GM12878 (cell line): Measurements from ENCODE around the gene MSH4. TPM values are rescaled to one million over a fixed set of nuclear protein-coding genes. Genes with fewer than 3 reads are reported as not detected.

Experiments
- ATAC-seq: fragments of 200-7000 bp; cut with Tn5 transposase; 3 replicates; pipeline ENCODE4 v1.9.1; 2020; ENCODE audit warnings: mild to moderate bottlenecking, moderate library complexity
- BruUV-seq: library from RNA; stranded (reverse); fragments of 400-500 nt; replicated peaks from 2 replicates; lab custom pipeline; 2021; lab: Mats Ljungman, UMichigan
- CTCF ChIA-PET: fragments of 300-600 bp; sonication (Branson Sonifier 250); formaldehyde crosslinking; extraction: SDS; loops from one replicate; lab custom pipeline; 2021; ENCODE audit warnings: inconsistent platforms; lab: Yijun Ruan, JAX
- POLR2A ChIA-PET: fragments of 350-600 bp; formaldehyde crosslinking; extraction: SDS; loops from one replicate; lab custom pipeline; 2021; ENCODE audit warnings: inconsistent platforms; lab: Charles Lee
- RAD21 ChIA-PET: fragments of 300-600 bp; sonication (Branson Sonifier 250); formaldehyde crosslinking; loops from one replicate; lab custom pipeline; 2023; ENCODE audit warnings: antibody characterized with exemption; ENCODE audit not compliant: unreplicated experiment; lab: Charles Lee
- SMC1A ChIA-PET: fragments of 300-600 bp; sonication (Branson Sonifier 250); formaldehyde crosslinking; loops from one replicate; lab custom pipeline; 2023; ENCODE audit not compliant: unreplicated experiment, uncharacterized antibody; lab: Charles Lee
- DNase-seq: peaks from one replicate; pipeline ENCODE4 v3.0.0-alpha.2; 2011; ENCODE audit warnings: low read depth, low spot score
- FAIRE-seq: peaks from 3 replicates; lab custom pipeline; 2011; peaks lifted over from hg19 to GRCh38; lab: Jason Lieb, UNC
- H2AFZ ChIP-seq: 2 replicates; pipeline ENCODE4 v1.6.0; 2011; ENCODE audit warnings: low read depth, low read length, control low read depth; ENCODE audit not compliant: control insufficient read depth
- H3K27ac ChIP-seq: 2 replicates; pipeline ENCODE4 v1.5.1; 2011; ENCODE audit warnings: control low read depth; ENCODE audit not compliant: control insufficient read depth, insufficient read depth
- H3K27me3 ChIP-seq, 2 experiments: replicated peaks in 1 of 2; 2 replicates each; pipeline versions ENCODE4 v1.6.0 to v1.6.1; 2011; ENCODE audit warnings: low read length in 1 of 2; ENCODE audit not compliant: control insufficient read depth in 2 of 2, insufficient read depth in 2 of 2
- H3K36me3 ChIP-seq, 2 experiments: 2 replicates each; pipeline ENCODE4 v1.5.1; 2011; ENCODE audit warnings: low read length in 1 of 2; ENCODE audit not compliant: control insufficient read depth in 2 of 2, insufficient read depth in 2 of 2
- H3K4me1 ChIP-seq: 2 replicates; pipeline ENCODE4 v1.6.1; 2011; ENCODE audit warnings: mild to moderate bottlenecking, low read length, moderate library complexity, mixed read lengths; ENCODE audit not compliant: control insufficient read depth, insufficient read depth
- H3K4me2 ChIP-seq: 2 replicates; pipeline ENCODE4 v1.6.0; 2011; ENCODE audit warnings: control low read depth; ENCODE audit not compliant: control insufficient read depth, insufficient read depth
- H3K4me3 ChIP-seq: fragments of 200-600 bp; sonication (generic); 2 replicates; pipeline ENCODE4 v1.5.1; 2016
- H3K79me2 ChIP-seq: 2 replicates; pipeline ENCODE4 v1.6.0; 2011; ENCODE audit warnings: low read length; ENCODE audit not compliant: control insufficient read depth, insufficient read depth
- H3K9ac ChIP-seq: 2 replicates; pipeline ENCODE4 v1.8.0; 2011; ENCODE audit warnings: low read length, control low read depth, mixed read lengths; ENCODE audit not compliant: control insufficient read depth, insufficient read depth
- H3K9me3 ChIP-seq: replicated peaks from 3 replicates; pipeline ENCODE4 v1.5.1; 2011; ENCODE audit warnings: mild to moderate bottlenecking, low read length; ENCODE audit not compliant: control insufficient read depth, insufficient read depth
- H4K20me1 ChIP-seq: 2 replicates; pipeline ENCODE4 v1.6.0; 2011; ENCODE audit not compliant: control insufficient read depth, insufficient read depth
- CHD2 ChIP-seq: IDR thresholded peaks from 2 replicates; pipeline ENCODE4 v1.6.1; 2011; ENCODE audit warnings: low read depth, low read length, improper control_type of control experiment, borderline replicate concordance
- GABPA ChIP-seq: IDR thresholded peaks from 2 replicates; pipeline ENCODE4 v1.6.1; 2014; ENCODE audit warnings: antibody characterized with exemption, low read depth, mild to moderate bottlenecking, inconsistent platforms
- HDGF ChIP-seq: fragments of 450-650 bp; IDR thresholded peaks from 2 replicates; pipeline ENCODE4 v1.6.1; 2016; ENCODE audit warnings: antibody characterized with exemption
- KDM1A ChIP-seq: fragments of 200-600 bp; sonication (generic); IDR thresholded peaks from 2 replicates; pipeline ENCODE4 v1.6.1; 2016; ENCODE audit warnings: borderline replicate concordance
- LARP7 ChIP-seq: fragments of 450-650 bp; IDR thresholded peaks from 2 replicates; pipeline ENCODE4 v1.6.1; 2017; ENCODE audit warnings: mild to moderate bottlenecking
- POLR2A ChIP-seq: IDR thresholded peaks from 2 replicates; pipeline ENCODE4 v1.6.1; 2011; ENCODE audit warnings: low read depth, mild to moderate bottlenecking, low read length
- RFX5 ChIP-seq: IDR thresholded peaks from 2 replicates; pipeline ENCODE4 v1.6.1; 2011; ENCODE audit warnings: low read depth, low read length, improper control_type of control experiment
- WGBS: methylation state at CpG from one replicate; pipeline ENCODE4 v1.1.6; 2016; ENCODE audit warnings: low lambda C conversion rate; ENCODE audit not compliant: insufficient replicate concordance, insufficient coverage; ENCODE audit errors: missing lambda C conversion rate; 5-methylcytosine and 5-hydroxymethylcytosine counted together
- in situ Hi-C: fragments of 300-500 bp; cut with MboI; formaldehyde crosslinking; loops from 9 replicates; pipeline ENCODE4 v1.14.3; 2018; ENCODE audit warnings: mixed read lengths
- intact Hi-C: fragments of 100-400 bp; cut with micrococcal nuclease; formaldehyde crosslinking; loops from one replicate; pipeline ENCODE4 v1.14.2; 2022; ENCODE audit not compliant: unreplicated experiment
- polyA plus RNA-seq, 11 experiments: library from polyadenylated mRNA; depleted of rRNA in 4 of 11; unstranded in 6 of 11; stranded (reverse) in 5 of 11; fragments of >200 nt; fragmentation: Nextera tagmentation in 4 of 11; fragmentation: Illumina TruSeq in 1 of 11; extraction: Ambion mirVana in 4 of 11; extraction: Trizol in 1 of 11; gene quantifications; 1 replicate in 1 of 11; 2 replicates in 10 of 11; pipeline versions ENCODE4 v1.2.1 to v1.2.3, GENCODE V29; 2011 to 2016; ENCODE audit warnings: inconsistent platforms in 2 of 11, missing spikeins in 2 of 11, low read depth in 1 of 11
- total RNA-seq, 4 experiments: library from RNA; depleted of rRNA in 3 of 4; stranded (reverse); fragments of >200 nt in 3 of 4; fragmentation: Illumina TruSeq in 1 of 4; extraction: Trizol in 1 of 4; gene quantifications; 2 replicates each; pipeline versions ENCODE4 v1.2.1 to v1.2.3, GENCODE V29; 2013 to 2021
- TF ChIP-seq, protein P1 (sequence below): IDR thresholded peaks from 2 replicates; pipeline ENCODE4 v1.6.1; 2012; ENCODE audit warnings: low read depth, low read length, improper control_type of control experiment

MSH4 gene
- total and polyA plus RNA-seq, 10 of the 15 experiments (the other 5 are each of a cell fraction or from before 2014, with no cell fraction given): 0.04 to 0.34 (median 0.09) TPM; not detected in 3

DNA sequence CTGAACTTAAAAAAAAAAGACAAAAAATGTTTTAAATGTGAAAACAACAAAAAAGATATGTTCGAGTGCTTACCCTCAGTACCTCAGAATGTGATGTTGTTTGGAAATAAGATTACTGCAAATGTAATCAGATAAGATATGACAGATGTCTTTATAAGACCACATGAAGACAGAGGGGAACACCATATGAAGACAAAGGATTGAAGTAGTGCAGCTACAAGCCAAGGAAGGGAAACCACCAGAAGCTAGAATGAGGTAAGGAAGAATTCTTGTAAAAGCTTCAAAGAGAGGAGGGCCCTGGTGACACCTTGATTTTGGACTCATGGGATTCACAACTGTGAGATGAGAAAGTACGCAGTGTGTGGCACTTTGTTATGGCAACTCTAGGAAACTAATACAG is 120.2 kb downstream of the MSH4 start:
- Histone ChIP-seq H3K4me2 (no peak overlapping the region), H4K20me1 (no peaks in the 10 kb centered on the region), H3K9ac (no peak overlapping the region), H3K4me3 (no peak overlapping the region), H3K36me3 (no peaks in the 10 kb centered on the region), H3K27ac (no peak overlapping the region), H3K27me3 (no peaks in the 10 kb centered on the region)
- SMC1A ChIA-PET: interaction anchor here (0.7 to 1.2 kb wide), 5 partner anchors 8 to 1209 kb away, joined by 3 to 4 read pairs (median 3); no protein-coding TSS in a partner anchor
- ATAC-seq: no peak
- CTCF ChIA-PET: no interaction called here
- no peak for DNase-seq
- no peak for FAIRE-seq
- in situ Hi-C loops: loop anchor here (25.0 kb wide), 1 partner anchor 1220 kb away; no protein-coding TSS in a partner anchor
- RAD21 ChIA-PET: interaction anchor here (1.4 kb wide), 1 partner anchor 18 kb away, joined by 3 read pairs; no protein-coding TSS in a partner anchor
- intact Hi-C loops: no loop called here
- 50% methylated on average over 2 of the region's 2 CpGs for WGBS
- TF ChIP-seq KDM1A (no peak), POLR2A (no peak), LARP7 (no peak)
- TF ChIP-seq, all 136 proteins: peak for 0
- Histone ChIP-seq H3K79me2 (no peaks in the 10 kb centered on the region), H3K9me3 (no peaks in the 10 kb centered on the region), H2AFZ (no peak overlapping the region), H3K4me1 (no peaks in the 10 kb centered on the region)
- BruUV-seq: no TSS peak
- POLR2A ChIA-PET: no interaction called here

DNA sequence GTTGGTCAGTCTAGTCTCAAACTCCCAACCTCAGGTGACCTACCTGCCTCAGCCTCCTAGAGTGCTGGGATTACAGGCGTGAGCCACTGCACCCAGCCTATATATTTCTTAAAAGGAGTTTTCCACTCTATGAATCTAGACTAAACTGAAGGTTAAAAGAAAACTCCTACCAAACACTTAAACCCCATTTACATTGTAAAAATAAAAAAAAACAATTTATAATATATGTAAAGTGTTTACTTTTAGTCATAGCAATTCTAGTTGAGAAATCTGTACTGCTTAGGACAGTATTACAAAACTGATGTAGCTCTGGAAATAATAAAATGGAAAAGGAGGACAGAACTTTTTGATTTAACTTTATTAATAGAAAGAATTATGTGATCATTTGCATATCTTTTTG is 126.0 kb downstream of the MSH4 start:
- WGBS: 6% methylated on average over 1 of the region's 1 CpG
- no TSS peak for BruUV-seq
- intact Hi-C loops: no loop called here
- Histone ChIP-seq H3K4me3 (no peak overlapping the region), H3K27ac (no peak overlapping the region), H3K9me3 (no peaks in the 10 kb centered on the region), H3K4me1 (no peaks in the 10 kb centered on the region), H3K27me3 (no peaks in the 10 kb centered on the region), H2AFZ (no peak overlapping the region), H3K4me2 (no peak overlapping the region), H3K9ac (no peak overlapping the region), H4K20me1 (no peaks in the 10 kb centered on the region), H3K36me3 (no peaks in the 10 kb centered on the region), H3K79me2 (no peaks in the 10 kb centered on the region)
- ChIA-PET POLR2A (no interaction called here), SMC1A (no interaction called here), CTCF (interaction anchor here (1.0 kb wide), 1 partner anchor 14 kb away, joined by 3 read pairs; no protein-coding TSS in a partner anchor), RAD21 (no interaction called here)
- no peak for ATAC-seq
- in situ Hi-C loops: loop anchor here (25.0 kb wide), 1 partner anchor 1215 kb away; no protein-coding TSS in a partner anchor
- FAIRE-seq: no peak
- no peak for DNase-seq
- TF ChIP-seq CHD2 (no peak), HDGF (no peak), GABPA (no peak), RFX5 (no peak)
- TF ChIP-seq, protein P1, sequence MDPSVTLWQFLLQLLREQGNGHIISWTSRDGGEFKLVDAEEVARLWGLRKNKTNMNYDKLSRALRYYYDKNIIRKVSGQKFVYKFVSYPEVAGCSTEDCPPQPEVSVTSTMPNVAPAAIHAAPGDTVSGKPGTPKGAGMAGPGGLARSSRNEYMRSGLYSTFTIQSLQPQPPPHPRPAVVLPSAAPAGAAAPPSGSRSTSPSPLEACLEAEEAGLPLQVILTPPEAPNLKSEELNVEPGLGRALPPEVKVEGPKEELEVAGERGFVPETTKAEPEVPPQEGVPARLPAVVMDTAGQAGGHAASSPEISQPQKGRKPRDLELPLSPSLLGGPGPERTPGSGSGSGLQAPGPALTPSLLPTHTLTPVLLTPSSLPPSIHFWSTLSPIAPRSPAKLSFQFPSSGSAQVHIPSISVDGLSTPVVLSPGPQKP: no peak
